ENCODE measurements around the gene CS.
"Not testable (repeated sequence)": the region's sequence is repeated elsewhere in the genome, so short reads cannot be mapped to it uniquely, and the experiment has no call there.

CS gene

DNA sequence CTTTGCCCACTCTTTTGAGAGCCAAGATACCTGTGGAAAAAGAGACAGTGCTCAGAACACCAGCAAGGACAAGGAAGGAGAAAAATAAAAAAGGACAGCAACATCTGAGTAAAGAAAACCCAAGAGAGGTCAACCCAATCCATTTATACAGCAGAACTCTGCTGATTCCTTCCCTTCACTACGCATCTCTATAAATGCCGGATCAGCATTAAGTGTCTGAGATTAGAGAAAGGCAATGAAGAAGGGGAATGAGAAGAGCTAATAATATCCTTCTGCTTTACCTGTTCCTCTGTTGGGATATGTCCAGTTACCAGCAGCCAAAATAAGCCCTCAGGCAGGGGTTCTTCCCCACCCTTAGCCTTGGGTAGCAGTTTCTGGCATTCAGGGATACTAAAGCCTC lies 17.6 kb downstream of the CS start:
- in situ Hi-C loops (cut with MboI; ENCODE audit: low sequenced_read_pairs): no loop called here

- in situ Hi-C loops (cut with MboI; ENCODE audit: low sequenced_read_pairs): no loop called here
These were observed 18.1 kb downstream of the CS start for GRCh38 chr12:56282030-56282429.

GRCh38 chr12:56280849-56281248 lies 19.3 kb downstream of the CS start:
- in situ Hi-C loops (cut with MboI; ENCODE audit: low sequenced_read_pairs): no loop called here

GRCh38 chr12:56278905-56279304 lies 21.2 kb downstream of the CS start:
- in situ Hi-C loops (cut with MboI; ENCODE audit: low sequenced_read_pairs): no loop called here

- in situ Hi-C loops (cut with MboI; ENCODE audit: low sequenced_read_pairs): no loop called here
These were observed 25.8 kb downstream of the CS start for GRCh38 chr12:56274299-56274698.

GRCh38 chr12:56272468-56272867 lies 27.7 kb downstream of the CS start:
- in situ Hi-C loops (cut with MboI; ENCODE audit: low sequenced_read_pairs): not testable (repeated sequence)

DNA sequence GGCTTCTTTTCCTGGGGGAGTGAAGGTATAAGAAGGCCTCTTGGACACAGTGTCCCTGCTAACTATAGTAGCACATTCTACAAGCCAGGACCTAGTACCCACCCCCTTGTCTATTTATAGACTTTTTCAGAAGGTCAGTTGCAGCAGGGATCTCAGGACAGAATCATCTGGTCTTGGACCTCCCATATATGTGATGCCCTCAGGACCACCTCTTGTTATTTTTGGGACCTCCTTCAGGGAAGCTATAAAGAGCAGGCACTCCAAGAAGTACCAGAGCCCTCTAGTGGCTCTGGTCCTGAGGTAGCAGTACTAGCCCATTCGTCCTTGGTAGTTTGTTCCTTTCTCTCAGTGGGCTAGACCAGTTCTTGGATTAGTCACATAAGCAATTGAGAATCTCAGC lies 29.1 kb downstream of the CS start:
- in situ Hi-C loops (cut with MboI; ENCODE audit: low sequenced_read_pairs): no loop called here

DNA sequence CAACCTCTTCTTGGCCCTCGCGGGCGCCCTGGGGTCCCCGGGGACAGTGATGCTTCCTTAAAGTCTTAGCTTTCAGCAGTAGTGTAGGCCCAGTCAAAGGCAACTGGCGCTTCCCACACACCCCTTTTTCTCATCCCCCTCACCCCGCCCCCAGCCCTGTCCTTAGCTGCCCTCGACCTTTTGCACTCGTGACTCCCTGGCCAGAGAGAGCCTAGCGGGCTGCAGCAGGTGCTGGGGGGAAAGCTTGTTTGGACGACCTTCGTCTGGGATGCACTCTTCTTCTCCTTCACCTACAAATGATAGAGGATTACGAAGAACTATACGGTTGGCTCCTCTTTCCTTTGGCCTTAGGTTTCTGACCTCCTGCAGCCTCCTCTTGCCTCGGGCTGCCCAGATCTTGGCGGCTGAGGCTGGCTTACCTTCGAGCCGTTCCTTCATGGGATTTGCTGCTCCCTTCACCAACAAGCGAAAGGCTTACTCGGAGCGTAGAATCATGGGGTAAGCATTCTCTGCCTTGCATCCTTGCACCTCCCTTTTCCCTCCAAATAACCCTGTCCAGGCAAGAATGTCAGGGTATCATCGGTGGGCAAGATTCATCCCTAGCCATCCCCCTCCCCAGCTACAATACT lies 32.6 kb downstream of the CS start:
- in situ Hi-C loops (cut with MboI; ENCODE audit: low sequenced_read_pairs): no loop called here

DNA sequence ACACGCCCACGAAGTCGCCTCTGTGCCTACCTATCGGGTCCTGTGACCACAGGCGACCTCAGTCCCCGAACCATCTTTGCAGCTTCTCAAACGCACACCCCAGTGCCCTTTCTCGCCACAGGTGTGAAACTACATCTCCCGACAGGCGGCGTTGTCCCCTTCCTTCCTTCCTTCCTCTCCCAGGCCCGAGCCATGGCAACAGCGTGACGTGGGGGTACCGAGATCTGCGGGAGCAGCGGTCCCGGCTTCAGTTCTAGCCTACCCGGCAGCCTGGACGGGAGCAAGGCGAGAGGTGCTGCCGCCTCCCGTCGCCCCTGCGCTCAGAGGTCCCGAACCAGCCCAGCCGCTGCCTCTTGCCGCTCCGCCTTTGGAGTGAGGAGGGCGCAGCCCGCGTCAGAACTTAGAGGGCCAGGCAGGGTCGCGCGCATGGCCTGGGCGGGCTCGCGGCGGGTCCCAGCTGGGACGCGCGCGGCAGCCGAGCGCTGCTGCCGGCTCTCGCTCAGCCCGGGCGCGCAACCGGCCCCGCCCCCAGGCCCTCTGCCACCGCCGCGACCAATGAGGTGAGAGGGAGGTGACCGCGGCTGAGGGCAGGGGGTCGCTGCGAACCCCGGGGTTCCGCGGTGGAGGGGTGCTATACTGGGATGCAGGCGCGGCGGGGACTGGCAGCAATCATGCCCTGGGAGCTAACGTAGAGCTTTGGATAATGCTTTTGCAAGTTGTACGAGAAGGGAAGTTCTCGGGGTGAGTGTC lies 33.3 kb downstream of the CS start, which contains the start of gene COQ10A:
TSS of gene COQ10A (plus strand) at position 250 of the 750 bp plus-strand sequence. CDS start at position 427, 177 bp downstream.
- in situ Hi-C loops (cut with MboI; ENCODE audit: low sequenced_read_pairs): no loop called here

DNA sequence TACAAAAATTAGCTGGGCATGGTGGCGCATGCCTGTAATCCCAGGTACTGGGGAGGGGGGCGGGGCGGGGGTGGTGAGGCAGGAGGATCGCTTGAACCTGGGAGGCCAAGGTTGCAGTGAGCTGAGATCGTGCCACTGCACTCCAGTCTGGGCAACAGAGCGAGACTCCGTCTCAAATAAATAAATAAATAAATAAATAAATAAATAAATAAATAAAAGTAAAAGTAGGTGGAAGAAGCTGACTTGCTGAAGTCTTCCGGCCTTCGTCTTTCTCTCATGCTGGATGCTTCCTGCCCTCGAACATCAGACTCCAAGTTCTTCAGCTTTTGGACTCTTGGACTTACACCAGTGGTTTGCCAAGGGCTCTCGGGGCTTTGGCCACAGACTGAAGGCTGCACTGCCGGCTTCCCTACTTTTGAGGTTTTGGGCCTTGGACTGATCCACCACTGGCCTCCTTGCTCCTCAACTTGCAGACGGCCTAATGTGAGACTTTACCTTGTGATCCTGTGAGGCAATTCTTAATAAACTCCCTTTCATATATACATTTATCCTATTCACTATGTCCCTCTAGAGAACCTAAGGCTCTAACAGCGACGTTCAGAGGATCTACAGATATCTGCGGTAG lies 34.0 kb downstream of the CS start:
- in situ Hi-C loops (cut with MboI; ENCODE audit: low sequenced_read_pairs): not testable (repeated sequence)

DNA sequence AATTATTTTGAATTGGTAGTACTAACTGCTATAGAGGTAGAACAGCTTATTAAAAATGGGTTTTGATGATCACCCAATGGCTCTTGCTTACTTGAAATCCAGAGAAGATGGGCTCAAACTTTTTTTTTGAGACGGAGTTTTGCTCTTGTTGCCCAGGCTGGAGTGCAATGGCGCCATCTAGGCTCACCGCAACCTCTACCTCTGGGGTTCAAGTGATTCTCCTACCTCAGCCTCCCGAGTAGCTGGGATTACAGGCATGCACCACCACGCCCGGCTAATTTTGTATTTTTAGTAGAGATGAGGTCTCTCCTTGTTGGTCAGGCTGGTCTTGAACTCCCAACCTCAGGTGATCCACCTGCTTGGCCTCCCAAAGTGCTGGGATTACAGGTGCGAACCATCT lies 37.2 kb downstream of the CS start:
- in situ Hi-C loops (cut with MboI; ENCODE audit: low sequenced_read_pairs): not testable (repeated sequence)

- in situ Hi-C loops (cut with MboI; ENCODE audit: low sequenced_read_pairs): no loop called here
These were observed 38.5 kb downstream of the CS start for GRCh38 chr12:56261503-56262232.

DNA sequence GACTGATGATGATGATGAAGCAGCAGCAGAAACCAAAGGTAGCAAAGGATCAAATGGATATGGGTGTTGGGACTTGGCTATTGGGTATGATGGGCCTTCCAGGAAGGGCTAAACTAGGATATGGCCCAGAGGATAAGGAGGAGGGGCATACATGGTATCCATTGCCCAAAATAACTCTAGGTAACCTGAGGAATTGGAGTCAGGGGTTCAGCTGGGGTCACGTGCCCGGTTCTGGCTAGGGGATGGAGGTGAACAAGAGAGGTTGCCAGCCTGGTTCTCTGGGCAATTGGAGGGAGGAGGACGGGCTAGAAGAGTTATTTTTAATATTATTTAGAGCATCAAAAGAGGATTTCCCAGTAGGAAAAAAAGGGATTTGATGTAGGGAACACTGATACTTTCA lies 39.2 kb downstream of the CS start:
- in situ Hi-C loops (cut with MboI; ENCODE audit: low sequenced_read_pairs): no loop called here

DNA sequence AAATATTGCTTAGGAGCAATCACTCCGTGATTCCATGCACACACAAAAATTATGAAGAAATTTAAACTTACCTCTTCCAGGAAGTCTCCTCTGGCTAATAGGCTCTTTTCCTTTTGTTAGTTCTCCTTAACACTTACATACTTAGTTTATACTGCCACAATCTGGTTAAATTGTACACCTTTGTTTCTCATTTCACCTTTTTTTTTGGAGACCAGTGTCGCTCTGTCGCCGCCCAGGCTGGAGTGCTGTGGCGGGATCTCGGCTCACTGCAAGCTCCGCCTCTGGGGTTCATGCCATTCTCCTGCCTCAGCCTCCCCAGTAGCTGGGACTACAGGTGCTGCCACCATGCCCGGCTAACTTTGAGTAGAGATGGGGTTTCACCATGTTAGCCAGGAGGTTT lies 39.8 kb downstream of the CS start:
- in situ Hi-C loops (cut with MboI; ENCODE audit: low sequenced_read_pairs): no loop called here

DNA sequence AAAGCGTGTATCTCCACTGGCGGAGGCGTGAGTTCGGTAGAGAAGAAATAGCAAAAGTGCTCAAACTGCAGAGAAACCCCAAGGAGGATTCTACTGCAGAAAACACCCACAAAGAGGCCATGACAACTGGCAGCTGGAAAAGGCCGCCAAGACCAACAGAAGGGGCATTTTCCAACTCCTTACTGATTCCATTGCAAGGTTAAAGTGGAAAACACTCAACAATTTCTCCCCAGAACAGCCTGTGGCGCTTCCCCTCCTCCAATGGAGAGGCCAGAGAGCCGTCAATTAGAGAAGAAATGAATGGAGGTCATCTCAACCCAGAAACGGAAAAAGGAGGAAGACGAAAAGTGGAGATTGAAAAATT lies 41.3 kb downstream of the CS start:
- in situ Hi-C loops (cut with MboI; ENCODE audit: low sequenced_read_pairs): no loop called here

- in situ Hi-C loops (cut with MboI; ENCODE audit: low sequenced_read_pairs): no loop called here
These were observed 41.9 kb downstream of the CS start, which contains the start of gene ANKRD52 for GRCh38 chr12:56258068-56258819. Gene ANKRD52 (minus strand): TSS chr12:56258384. CDS start chr12:56258269, 115 bp downstream.

- in situ Hi-C loops (cut with MboI; ENCODE audit: low sequenced_read_pairs): no loop called here
These were observed 42.6 kb downstream of the CS start for GRCh38 chr12:56257491-56258067.

DNA sequence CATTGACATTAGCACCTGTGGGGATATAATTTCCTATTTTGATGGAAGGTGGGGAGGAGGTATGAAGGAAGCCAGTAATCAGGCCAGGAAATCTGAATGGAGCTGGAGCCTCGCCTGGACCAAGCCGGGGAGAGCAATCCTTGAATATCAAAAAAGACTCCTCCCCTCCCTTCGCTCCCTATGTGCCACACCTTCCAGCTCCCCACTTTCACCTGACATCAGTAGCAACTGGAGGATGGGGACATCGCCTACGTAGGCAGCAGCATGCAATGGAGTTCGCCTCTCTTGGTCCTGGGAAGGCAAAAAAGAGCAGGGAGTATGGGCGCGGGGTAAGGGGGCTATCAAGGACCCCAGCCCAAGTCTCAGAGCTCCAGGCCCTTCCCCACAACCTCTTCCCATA lies 43.1 kb downstream of the CS start:
- in situ Hi-C loops (cut with MboI; ENCODE audit: low sequenced_read_pairs): no loop called here

DNA sequence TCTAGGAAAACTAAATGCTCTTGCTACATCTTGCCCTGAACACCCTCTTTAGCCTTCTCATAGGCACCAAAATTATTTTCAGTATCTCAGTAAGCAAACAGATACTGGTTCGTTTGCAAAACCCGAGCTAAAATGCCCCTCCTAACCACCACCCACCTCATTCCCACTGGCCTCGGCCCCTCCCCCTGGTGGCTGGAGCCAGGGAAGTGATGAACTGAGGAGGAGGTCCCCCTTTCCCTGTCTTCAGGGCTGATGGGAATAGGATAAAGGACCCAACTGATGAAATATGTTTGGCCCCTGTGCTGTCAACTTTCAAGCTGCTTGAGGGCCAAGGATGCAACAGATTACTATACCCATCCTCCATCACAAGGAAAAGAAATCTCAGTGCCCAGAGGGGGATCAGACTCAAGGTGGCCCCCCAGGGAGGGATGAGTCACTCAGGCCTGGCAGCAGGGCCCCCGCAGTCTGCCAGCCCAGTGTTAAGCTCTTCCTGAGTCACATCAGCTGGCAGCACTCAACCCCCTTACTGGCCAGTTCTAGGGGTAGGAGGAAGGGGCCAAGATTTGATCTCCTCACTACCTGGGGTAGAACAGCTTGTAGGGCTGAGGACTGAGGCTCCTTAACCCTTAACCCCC lies 43.7 kb downstream of the CS start:
- in situ Hi-C loops (cut with MboI; ENCODE audit: low sequenced_read_pairs): no loop called here

GRCh38 chr12:56255671-56256070 lies 44.5 kb downstream of the CS start:
- in situ Hi-C loops (cut with MboI; ENCODE audit: low sequenced_read_pairs): no loop called here

Measured in hTERT RPE-1 (cell line).